BE2C (cell line): ENCODE data around the gene RAB11FIP5.

Source experiments
- DNase-seq: peaks from one replicate; pipeline ENCODE4 v3.0.0-alpha.2; 2020
- H3K27me3 ChIP-seq: fragments of 250-450 bp; sonication (Bioruptor Pico); 2 replicates; pipeline ENCODE4 v1.5.1; 2020; ENCODE audit warnings: mild to moderate bottlenecking
- H3K36me3 ChIP-seq: fragments of 250-450 bp; sonication (Bioruptor Pico); 2 replicates; pipeline ENCODE4 v1.5.1; 2020; ENCODE audit warnings: mild to moderate bottlenecking
- H3K4me1 ChIP-seq: fragments of 250-450 bp; sonication (Bioruptor Pico); 2 replicates; pipeline ENCODE4 v1.5.1; 2020
- H3K4me3 ChIP-seq: 2 replicates; pipeline ENCODE4 v1.5.1; 2011; ENCODE audit warnings: low read depth, low read length
- H3K9me3 ChIP-seq: fragments of 250-450 bp; sonication (Bioruptor Pico); 2 replicates; pipeline ENCODE4 v1.5.1; 2020
- TF ChIP-seq, protein P1 (sequence below): IDR thresholded peaks from 2 replicates; pipeline ENCODE4 v1.5.1; 2012; ENCODE audit warnings: mild to moderate bottlenecking, low read depth, low read length

Gene RAB11FIP5

DNA sequence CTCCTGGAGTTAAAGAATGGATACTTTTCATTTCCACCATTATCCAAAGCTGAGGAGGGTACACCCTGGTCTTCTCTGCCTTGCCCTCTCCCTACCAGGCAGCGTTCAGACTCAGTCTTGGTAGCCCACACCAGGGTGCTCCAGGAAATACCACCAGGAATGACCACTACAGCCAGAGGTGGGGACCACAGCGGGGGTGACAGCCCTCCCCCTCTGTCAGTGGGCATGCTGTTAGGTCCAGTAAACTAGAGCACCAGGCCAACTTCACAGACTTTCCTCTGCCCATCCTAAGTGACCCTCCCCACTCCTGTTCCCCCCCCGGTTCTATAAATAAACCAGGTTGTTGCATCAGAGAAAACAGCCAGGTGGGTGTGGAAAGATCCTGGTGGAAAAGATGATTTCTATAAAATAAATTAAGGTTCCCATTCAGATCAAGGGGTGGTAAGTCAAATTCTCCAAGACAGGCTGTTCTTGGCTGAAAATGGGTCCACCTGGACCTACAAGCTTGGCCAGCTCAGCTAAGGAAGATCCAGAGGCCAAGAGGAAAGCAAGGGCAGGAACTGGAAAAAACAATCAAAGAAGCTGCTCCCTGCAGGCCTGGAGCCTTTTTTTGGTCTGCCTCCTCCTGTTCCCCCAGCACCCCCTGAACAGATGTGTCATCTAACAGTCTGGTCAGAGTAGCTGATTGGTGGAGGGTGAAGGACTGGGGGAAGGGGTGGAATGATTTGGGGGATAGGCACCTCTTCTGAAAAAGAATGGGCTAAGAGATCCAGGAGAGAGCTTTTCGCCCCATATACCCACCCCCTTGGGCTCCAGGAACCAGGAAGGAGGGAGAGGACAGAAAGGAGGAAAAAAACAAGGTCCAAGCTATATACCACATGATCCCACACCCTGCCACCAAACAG lies 2.3 kb downstream of the RAB11FIP5 start:
- H3K4me3 ChIP-seq, result no peak overlapping the region
- H3K9me3 ChIP-seq, result no peaks in the 10 kb centered on the region
- H3K36me3 ChIP-seq, result no peaks in the 10 kb centered on the region
- no peaks in the 10 kb centered on the region for H3K27me3 ChIP-seq
- DNase-seq, result no peak
- TF ChIP-seq, protein P1, sequence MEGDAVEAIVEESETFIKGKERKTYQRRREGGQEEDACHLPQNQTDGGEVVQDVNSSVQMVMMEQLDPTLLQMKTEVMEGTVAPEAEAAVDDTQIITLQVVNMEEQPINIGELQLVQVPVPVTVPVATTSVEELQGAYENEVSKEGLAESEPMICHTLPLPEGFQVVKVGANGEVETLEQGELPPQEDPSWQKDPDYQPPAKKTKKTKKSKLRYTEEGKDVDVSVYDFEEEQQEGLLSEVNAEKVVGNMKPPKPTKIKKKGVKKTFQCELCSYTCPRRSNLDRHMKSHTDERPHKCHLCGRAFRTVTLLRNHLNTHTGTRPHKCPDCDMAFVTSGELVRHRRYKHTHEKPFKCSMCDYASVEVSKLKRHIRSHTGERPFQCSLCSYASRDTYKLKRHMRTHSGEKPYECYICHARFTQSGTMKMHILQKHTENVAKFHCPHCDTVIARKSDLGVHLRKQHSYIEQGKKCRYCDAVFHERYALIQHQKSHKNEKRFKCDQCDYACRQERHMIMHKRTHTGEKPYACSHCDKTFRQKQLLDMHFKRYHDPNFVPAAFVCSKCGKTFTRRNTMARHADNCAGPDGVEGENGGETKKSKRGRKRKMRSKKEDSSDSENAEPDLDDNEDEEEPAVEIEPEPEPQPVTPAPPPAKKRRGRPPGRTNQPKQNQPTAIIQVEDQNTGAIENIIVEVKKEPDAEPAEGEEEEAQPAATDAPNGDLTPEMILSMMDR, result no peak
- no peaks in the 10 kb centered on the region for H3K4me1 ChIP-seq

DNA sequence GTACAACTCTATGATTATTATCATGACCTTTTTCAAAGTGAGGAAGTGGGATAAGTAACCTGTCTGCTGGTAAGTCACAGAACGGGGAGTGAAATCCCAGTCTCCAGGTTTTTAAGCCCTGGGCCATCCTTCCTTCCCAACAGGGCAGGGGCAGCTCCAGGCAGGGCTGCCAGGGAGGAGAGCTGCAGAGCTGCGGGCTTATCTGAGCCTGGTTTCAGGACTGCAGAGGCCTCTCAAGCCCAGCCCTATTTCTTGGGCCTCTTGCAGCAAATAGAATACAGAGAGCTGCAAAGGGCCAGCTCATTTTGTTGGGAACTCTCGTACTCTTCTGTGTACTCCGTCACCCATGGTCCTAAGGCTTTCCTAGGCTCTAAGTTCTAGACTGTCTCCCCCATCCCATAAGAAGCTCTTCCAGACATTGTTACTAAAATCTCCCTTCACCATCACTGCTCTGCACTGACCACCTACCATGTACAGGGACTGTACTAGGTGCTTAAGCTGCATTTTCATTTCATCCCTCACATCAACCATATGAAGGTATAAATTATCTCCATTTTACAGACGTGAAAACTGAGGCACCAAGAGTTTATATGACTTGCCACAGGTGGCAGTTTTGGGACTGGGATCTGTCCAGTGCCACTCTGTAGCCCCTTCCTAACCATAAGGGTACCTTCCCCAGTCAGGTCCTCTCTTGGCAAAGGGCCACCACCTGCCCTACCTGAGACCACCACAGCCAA lies 3.1 kb downstream of the RAB11FIP5 start:
- DNase-seq, result no peak
- no peaks in the 10 kb centered on the region for H3K36me3 ChIP-seq
- H3K4me1 ChIP-seq, result no peaks in the 10 kb centered on the region
- no peak overlapping the region for H3K4me3 ChIP-seq
- H3K9me3 ChIP-seq, result no peaks in the 10 kb centered on the region
- TF ChIP-seq, protein P1, result no peak
- H3K27me3 ChIP-seq, result no peaks in the 10 kb centered on the region

- TF ChIP-seq, protein P1, result no peak
- no peaks in the 10 kb centered on the region for H3K9me3 ChIP-seq
- no peak overlapping the region for H3K4me3 ChIP-seq
- no peaks in the 10 kb centered on the region for H3K27me3 ChIP-seq
- H3K36me3 ChIP-seq, result no peaks in the 10 kb centered on the region
- no peaks in the 10 kb centered on the region for H3K4me1 ChIP-seq
- no peak for DNase-seq
Measured at GRCh38 chr2:73107211-73107926, 5.4 kb downstream of the RAB11FIP5 start.

DNA sequence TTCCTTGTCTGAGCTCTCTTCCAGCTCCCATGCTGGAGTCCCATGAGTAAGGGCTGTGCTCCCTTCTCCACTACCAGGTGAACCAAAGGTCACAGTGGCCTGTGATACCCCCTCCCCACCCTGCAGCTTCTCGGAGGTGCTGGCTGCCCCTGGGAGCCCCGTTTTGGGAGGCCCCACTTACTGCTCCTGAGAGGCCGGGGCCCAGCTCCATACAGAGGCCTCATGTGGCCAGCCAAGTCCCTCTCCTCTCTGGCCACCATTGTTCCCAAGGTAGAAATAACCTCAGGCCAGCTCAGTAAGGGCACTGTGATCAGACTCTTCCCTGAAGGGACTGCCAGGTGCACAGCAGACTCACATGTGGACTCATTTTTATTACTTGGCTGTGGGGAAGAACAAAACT lies 6.0 kb downstream of the RAB11FIP5 start:
- no peaks in the 10 kb centered on the region for H3K4me1 ChIP-seq
- H3K27me3 ChIP-seq, result no peaks in the 10 kb centered on the region
- DNase-seq, result no peak
- no peaks in the 10 kb centered on the region for H3K9me3 ChIP-seq
- no peak overlapping the region for H3K4me3 ChIP-seq
- TF ChIP-seq, protein P1, result no peak
- no peaks in the 10 kb centered on the region for H3K36me3 ChIP-seq

DNA sequence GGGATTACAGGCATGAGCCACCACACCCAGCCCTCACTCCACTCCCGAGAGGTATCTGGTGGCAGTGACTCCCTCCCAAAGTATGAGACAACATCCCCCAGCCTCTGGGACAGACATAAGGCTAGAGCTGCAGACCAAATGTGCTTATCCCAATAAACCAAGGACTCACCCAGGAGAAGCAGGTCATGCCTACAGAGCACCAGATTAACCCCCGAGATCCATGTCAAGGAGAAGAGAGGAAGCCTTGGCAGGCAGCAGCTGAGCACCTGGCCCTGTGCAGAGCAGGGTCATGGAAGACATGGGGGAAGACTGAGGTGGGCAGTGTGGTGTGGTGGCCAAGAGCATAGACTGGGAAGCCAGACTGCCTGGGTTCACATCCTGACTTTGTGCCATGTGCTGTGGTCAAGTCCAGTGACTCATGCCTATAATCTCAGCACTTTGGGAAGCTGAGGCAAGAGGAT lies 7.2 kb downstream of the RAB11FIP5 start:
- DNase-seq, result no peak
- no peaks in the 10 kb centered on the region for H3K4me1 ChIP-seq
- H3K36me3 ChIP-seq, result no peaks in the 10 kb centered on the region

More for the DNA sequence above, 7.2 kb downstream of the RAB11FIP5 start:
- Histone ChIP-seq H3K4me3 (no peak overlapping the region), H3K27me3 (no peaks in the 10 kb centered on the region), H3K9me3 (no peaks in the 10 kb centered on the region)
- TF ChIP-seq, protein P1, result no peak
